Ovary (tissue), 9 donors: ENCODE results near the gene CMBL. TPM values are rescaled to one million over a fixed set of nuclear protein-coding genes. Genes with fewer than 3 reads are reported as not detected.

Experiments
- DNase-seq, 5 donors: peaks; one replicate each; pipeline ENCODE4 v3.0.0-alpha.2; 2019 to 2020
- H3K27ac ChIP-seq, 2 donors: fragments of 200-600 bp; one replicate each; pipeline versions ENCODE4 v1.5.1 to v1.8.0; 2019 to 2022
- H3K27me3 ChIP-seq: fragments of 200-600 bp; one replicate; pipeline ENCODE4 v1.8.0; 2022
- H3K36me3 ChIP-seq: fragments of 200-600 bp; sonication (generic); one replicate; pipeline ENCODE4 v1.5.1; 2019
- H3K4me1 ChIP-seq: one replicate; pipeline ENCODE4 v1.8.1; 2013; ENCODE audit warnings: mild to moderate bottlenecking, moderate library complexity; ENCODE audit not compliant: insufficient read depth
- H3K4me3 ChIP-seq: fragments of 200-600 bp; sonication (generic); one replicate; pipeline ENCODE4 v1.5.1; 2017
- H3K9me3 ChIP-seq, 2 donors: fragments of 200-600 bp in 1 of 2; sonication (generic) in 1 of 2; one replicate each; pipeline versions ENCODE4 v1.5.1 to v1.8.1; 2013 to 2019; ENCODE audit warnings: mild to moderate bottlenecking in 1 of 2, moderate library complexity in 1 of 2
- CTCF ChIP-seq, 3 donors: fragments of 450-650 bp in 2 of 3; fragments of 200-600 bp in 1 of 3; IDR thresholded peaks; one replicate each; pipeline versions ENCODE4 v1.5.1 to v1.8.0; 2016 to 2022; ENCODE audit warnings: antibody characterized with exemption in 3 of 3, mild to moderate bottlenecking in 1 of 3
- EP300 ChIP-seq: sonication (generic); formaldehyde crosslinking; IDR thresholded peaks from one replicate; pipeline ENCODE4 v1.6.1; 2017; ENCODE audit warnings: antibody characterized with exemption
- POLR2A ChIP-seq: fragments of 450-650 bp; IDR thresholded peaks from one replicate; pipeline ENCODE4 v1.6.1; 2017; ENCODE audit warnings: antibody characterized with exemption, mild to moderate bottlenecking, moderate library complexity
- WGBS, 3 donors: extraction: QIAGEN DNeasy Blood & Tissue Kit in 1 of 3; methylation state at CpG; one replicate each; pipeline versions ENCODE4 v1.1.5 to v1.1.7; 2013 to 2017; 5-methylcytosine and 5-hydroxymethylcytosine counted together
- intact Hi-C, 4 donors: fragments of 100-400 bp; cut with DNase I; formaldehyde crosslinking; loops; one replicate each; pipeline versions ENCODE4 v1.11.0 to v1.15.1; 2022 to 2023
- polyA plus RNA-seq, 2 donors: library from polyadenylated mRNA; stranded (reverse); fragments of 200-250 nt in 1 of 2; fragments of 350-450 nt in 1 of 2; fragmentation: Illumina TruSeq in 1 of 2; extraction: RNeasy Lipid Tissue Mini Kit (QIAGEN cat#74804) in 1 of 2; gene quantifications; one replicate each; pipeline ENCODE4 v1.2.3, GENCODE V29; 2013 to 2014
- total RNA-seq, 7 donors: library from RNA; depleted of rRNA in 2 of 7; stranded (reverse); fragments of >200 nt in 2 of 7; fragmentation: NEBNext Ultra II Directional in 3 of 7; extraction: Animal tissue kit (Norgen Biotek cat#: 25700) in 3 of 7; gene quantifications; one replicate each; pipeline versions ENCODE4 v1.1.0 to v1.2.4, GENCODE V29; 2016 to 2023
- donor health status: DM: no; HTN: no; CAD: no; lungs with moderate emphysema.
- donor health status: DM: no; HTN: no; CAD: no.
- donor health status: Bipolar disorder and iron deficiency.
- donor health status: DM: yes; HTN: yes; CAD: no.
- donor health status: DM: no; HTN: no; CAD: no.
- donor health status: DM: yes; HTN: yes; CAD: no.

Gene CMBL
- total and polyA plus RNA-seq, 9 donors: 7.3 to 69.0 (median 43.2) TPM

GRCh38 chr5:10306806-10307205 lies 896 bp downstream of the CMBL start:
- intact Hi-C loops: no loop called here
- Histone ChIP-seq H3K4me1 (peaks cover 12% of the 10 kb centered on the region), H3K27ac (peak overlapping the region in 1 of 2 donors; percentile 78), H3K27me3 (no peaks in the 10 kb centered on the region), H3K4me3 (peak overlapping the region; percentile 61), H3K36me3 (no peaks in the 10 kb centered on the region), H3K9me3 (no peaks in the 10 kb centered on the region)
- WGBS, 3 donors: 17 to 22% (median 20%) methylated on average over 8 of the region's 8 CpGs
- no peak for TF ChIP-seq EP300
- TF ChIP-seq CTCF (IDR thresholded peaks at IDR 0.05): no peak
- TF ChIP-seq POLR2A: no peak
- DNase-seq: no peak

- no peaks in the 10 kb centered on the region for H3K36me3 ChIP-seq
- no peak for DNase-seq
- H3K27ac ChIP-seq: no peak overlapping the region
- TF ChIP-seq POLR2A: no peak
- TF ChIP-seq EP300: no peak
- TF ChIP-seq CTCF (IDR thresholded peaks at IDR 0.05): no peak
- peaks cover 11% of the 10 kb centered on the region for H3K4me1 ChIP-seq
- H3K27me3 ChIP-seq: no peaks in the 10 kb centered on the region
- peak overlapping the region; percentile 61 for H3K4me3 ChIP-seq
- 55 to 63% (median 62%) methylated on average over 5 of the region's 5 CpGs for WGBS, 3 donors
- H3K9me3 ChIP-seq: no peaks in the 10 kb centered on the region
- intact Hi-C loops: no loop called here
Observed at GRCh38 chr5:10306114-10306513, 1.6 kb downstream of the CMBL start.

- intact Hi-C loops: no loop called here
- Histone ChIP-seq H3K27ac (no peak overlapping the region), H3K4me1 (peaks cover 11% of the 10 kb centered on the region), H3K27me3 (no peaks in the 10 kb centered on the region), H3K36me3 (no peaks in the 10 kb centered on the region), H3K4me3 (no peak overlapping the region), H3K9me3 (no peaks in the 10 kb centered on the region)
- WGBS, 3 donors: 94 to 98% (median 97%) methylated on average over 5 of the region's 5 CpGs
- no peak for TF ChIP-seq POLR2A
- no peak for TF ChIP-seq EP300
- TF ChIP-seq CTCF (IDR thresholded peaks at IDR 0.05): no peak
- no peak for DNase-seq
Observed at GRCh38 chr5:10304932-10305331, 2.8 kb downstream of the CMBL start.

GRCh38 chr5:10303699-10304170 lies 4.0 kb downstream of the CMBL start:
- no peaks in the 10 kb centered on the region for H3K9me3 ChIP-seq
- WGBS, 3 donors: 73 to 92% (median 91%) methylated on average over 5 of the region's 5 CpGs
- H3K27ac ChIP-seq: no peak overlapping the region
- intact Hi-C loops: no loop called here
- no peak for TF ChIP-seq POLR2A
- TF ChIP-seq CTCF (IDR thresholded peaks at IDR 0.05): no peak
- TF ChIP-seq EP300: no peak
- no peak overlapping the region for H3K4me3 ChIP-seq
- no peaks in the 10 kb centered on the region for H3K27me3 ChIP-seq
- H3K4me1 ChIP-seq: peaks cover 7% of the 10 kb centered on the region
- H3K36me3 ChIP-seq: no peaks in the 10 kb centered on the region
- DNase-seq: no peak
